ENCODE results near the gene SRD5A1.

DNA sequence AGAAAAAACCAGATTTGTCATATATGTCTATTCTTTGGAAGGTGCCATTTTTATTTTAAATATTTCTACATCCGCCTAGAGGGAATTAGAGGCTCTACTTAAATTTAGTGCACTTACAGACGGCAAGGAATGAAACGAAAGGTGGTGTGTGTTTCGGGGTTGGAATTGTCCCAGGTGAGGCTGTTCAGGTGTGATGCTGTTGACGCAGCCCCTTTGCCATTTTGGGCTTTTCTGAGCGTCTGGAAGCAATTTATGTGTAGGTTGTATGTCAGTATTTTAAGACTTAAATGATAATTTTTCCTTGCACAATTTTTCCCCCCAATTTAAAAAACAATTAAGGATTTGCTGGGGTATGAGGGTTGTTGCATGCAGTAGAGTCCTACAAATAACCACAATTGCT lies 82.0 kb downstream of the SRD5A1 start:
- TF ChIP-seq, protein P1, sequence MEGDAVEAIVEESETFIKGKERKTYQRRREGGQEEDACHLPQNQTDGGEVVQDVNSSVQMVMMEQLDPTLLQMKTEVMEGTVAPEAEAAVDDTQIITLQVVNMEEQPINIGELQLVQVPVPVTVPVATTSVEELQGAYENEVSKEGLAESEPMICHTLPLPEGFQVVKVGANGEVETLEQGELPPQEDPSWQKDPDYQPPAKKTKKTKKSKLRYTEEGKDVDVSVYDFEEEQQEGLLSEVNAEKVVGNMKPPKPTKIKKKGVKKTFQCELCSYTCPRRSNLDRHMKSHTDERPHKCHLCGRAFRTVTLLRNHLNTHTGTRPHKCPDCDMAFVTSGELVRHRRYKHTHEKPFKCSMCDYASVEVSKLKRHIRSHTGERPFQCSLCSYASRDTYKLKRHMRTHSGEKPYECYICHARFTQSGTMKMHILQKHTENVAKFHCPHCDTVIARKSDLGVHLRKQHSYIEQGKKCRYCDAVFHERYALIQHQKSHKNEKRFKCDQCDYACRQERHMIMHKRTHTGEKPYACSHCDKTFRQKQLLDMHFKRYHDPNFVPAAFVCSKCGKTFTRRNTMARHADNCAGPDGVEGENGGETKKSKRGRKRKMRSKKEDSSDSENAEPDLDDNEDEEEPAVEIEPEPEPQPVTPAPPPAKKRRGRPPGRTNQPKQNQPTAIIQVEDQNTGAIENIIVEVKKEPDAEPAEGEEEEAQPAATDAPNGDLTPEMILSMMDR (IDR thresholded peaks at IDR 0.05) = no peak
- TF ChIP-seq POLR2A (IDR thresholded peaks at IDR 0.05) (no peak), POLR2AphosphoS5 (IDR thresholded peaks at IDR 0.05) (no peak)

Measured in gastroesophageal sphincter (tissue), 3 donors.